Gastrocnemius medialis (tissue), 4 donors: ENCODE measurements around the gene PDZK1IP1. TPM values are rescaled to one million over a fixed set of nuclear protein-coding genes. Genes with fewer than 3 reads are reported as not detected.

ENCODE experiments used
- ATAC-seq, 2 donors: fragments of 150-250 bp; one replicate each; pipeline ENCODE4 v1.9.1; 2016
- DNase-seq, 2 donors: peaks; one replicate each; pipeline ENCODE4 v3.0.0-alpha.2; 2019
- H3K27ac ChIP-seq, 4 donors: fragments of 200-600 bp; sonication (generic); 1 replicate in 1 of 4; 2 replicates in 3 of 4; pipeline ENCODE4 v1.5.1; 2016 to 2018; ENCODE audit warnings: mild to moderate bottlenecking in 2 of 4, moderate library complexity in 1 of 4
- H3K27me3 ChIP-seq, 3 donors: fragments of 200-600 bp; sonication (generic) in 2 of 3; 1 replicate in 1 of 3; 2 replicates in 2 of 3; pipeline versions ENCODE4 v1.5.1 to v1.6.0; 2016 to 2019; ENCODE audit warnings: mild to moderate bottlenecking in 1 of 3, moderate library complexity in 1 of 3
- H3K36me3 ChIP-seq, 2 donors: fragments of 200-600 bp; sonication (generic) in 1 of 2; one replicate each; pipeline ENCODE4 v1.5.1; 2017 to 2018
- H3K4me1 ChIP-seq, 2 donors: fragments of 200-600 bp; sonication (generic) in 1 of 2; one replicate each; pipeline ENCODE4 v1.5.1; 2016 to 2017; ENCODE audit warnings: mild to moderate bottlenecking in 2 of 2
- H3K4me3 ChIP-seq, 4 donors: fragments of 200-600 bp; sonication (generic) in 3 of 4; 1 replicate in 1 of 4; 2 replicates in 3 of 4; pipeline ENCODE4 v1.5.1; 2016 to 2019; ENCODE audit warnings: mild to moderate bottlenecking in 2 of 4
- H3K9me3 ChIP-seq, 3 donors: fragments of 200-600 bp; sonication (generic) in 2 of 3; 1 replicate in 1 of 3; 2 replicates in 2 of 3; pipeline ENCODE4 v1.5.1; 2016 to 2019
- POLR2A ChIP-seq, 2 donors: fragments of 450-650 bp; IDR thresholded peaks; one replicate each; pipeline ENCODE4 v1.6.1; 2017; ENCODE audit warnings: antibody characterized with exemption in 2 of 2, mild to moderate bottlenecking in 2 of 2, moderate library complexity in 2 of 2
- in situ Hi-C, 4 donors: fragments of 200-750 bp; cut with MboI; loops; one replicate each; pipeline versions ENCODE4 v1.15.0 to v1.8.0; 2017; ENCODE audit warnings: low sequenced_read_pairs in 4 of 4
- intact Hi-C: fragments of 100-400 bp; cut with DNase I; formaldehyde crosslinking; loops from one replicate; pipeline ENCODE4 v1.15.1; 2023; ENCODE audit warnings: low total_unique reads
- total RNA-seq, 4 donors: library from RNA; depleted of rRNA; stranded (reverse); fragments of >200 nt; gene quantifications; one replicate each; pipeline versions ENCODE4 v1.1.0 to v1.2.3, GENCODE V29; 2016
- TF ChIP-seq, protein P1 (sequence below), 5 experiments: fragments of 450-650 bp in 3 of 5; fragments of 200-600 bp in 2 of 5; sonication (generic) in 2 of 5; IDR thresholded peaks in 4 of 5; conservative IDR thresholded peaks in 1 of 5; 1 replicate in 4 of 5; 2 replicates in 1 of 5; pipeline ENCODE4 v1.5.1; 2016 to 2019; ENCODE audit warnings: antibody characterized with exemption in 5 of 5, mild to moderate bottlenecking in 3 of 5, moderate library complexity in 3 of 5

Gene PDZK1IP1
- total RNA-seq, 4 donors from 2014 or later = 1.8 to 10.9 (median 3.9) TPM; not detected in 1

DNA sequence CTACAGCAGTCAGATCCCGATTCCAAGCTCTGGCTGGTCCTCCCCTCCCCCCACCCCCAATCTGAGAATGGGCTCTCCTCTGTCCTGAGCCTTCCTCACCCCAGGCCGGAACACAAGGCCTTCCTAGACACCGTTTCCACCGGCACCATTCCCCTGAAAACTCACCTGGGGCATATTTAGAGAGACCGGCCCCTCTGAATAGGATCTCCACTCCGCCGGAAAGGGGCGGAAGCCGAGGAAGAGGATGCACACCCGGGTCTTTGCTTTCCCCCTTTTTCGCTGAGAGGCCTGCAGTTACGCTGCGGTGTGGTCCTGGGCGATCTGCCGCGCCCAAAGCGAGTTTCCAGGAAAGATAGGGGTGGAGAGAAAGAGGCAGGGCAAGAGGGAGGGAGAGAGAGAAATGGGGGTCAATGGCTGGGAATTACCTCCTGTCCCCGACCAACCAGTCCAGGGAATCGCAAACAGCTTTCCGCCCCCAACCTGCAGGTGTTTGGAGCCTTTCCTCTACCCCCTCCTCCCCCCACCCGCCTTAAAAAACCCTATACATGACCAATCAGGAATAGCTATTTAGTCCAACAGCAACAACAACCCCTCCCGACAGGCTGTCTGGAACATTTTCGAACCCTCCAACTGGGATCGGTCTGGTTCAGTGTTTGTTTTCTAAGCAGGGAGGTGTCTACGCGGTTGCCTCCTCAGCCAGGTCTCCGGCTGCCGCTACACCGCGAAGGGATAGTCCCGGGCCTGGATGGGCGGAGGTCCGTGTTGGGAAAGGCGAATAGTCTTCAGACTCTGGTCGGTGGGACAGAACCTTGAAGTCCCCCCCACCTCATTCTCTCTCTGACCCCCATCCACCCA lies 39.4 kb upstream of the PDZK1IP1 start:
- in situ Hi-C loops = no loop called here
- H3K4me1 ChIP-seq = peaks cover 2 to 27% of the 10 kb centered on the region in 2 donors
- peak overlapping the region; percentile 60 to 77 (median 72) for H3K27ac ChIP-seq
- H3K4me3 ChIP-seq = peak overlapping the region; percentile 46 to 61 (median 54)
- intact Hi-C loops = no loop called here
- ATAC-seq (no peak), DNase-seq (no peak)
- H3K36me3 ChIP-seq = no peaks in the 10 kb centered on the region
- peak; percentile 2 to 12 for TF ChIP-seq POLR2A (IDR thresholded peaks at IDR 0.05)
- TF ChIP-seq, protein P1, sequence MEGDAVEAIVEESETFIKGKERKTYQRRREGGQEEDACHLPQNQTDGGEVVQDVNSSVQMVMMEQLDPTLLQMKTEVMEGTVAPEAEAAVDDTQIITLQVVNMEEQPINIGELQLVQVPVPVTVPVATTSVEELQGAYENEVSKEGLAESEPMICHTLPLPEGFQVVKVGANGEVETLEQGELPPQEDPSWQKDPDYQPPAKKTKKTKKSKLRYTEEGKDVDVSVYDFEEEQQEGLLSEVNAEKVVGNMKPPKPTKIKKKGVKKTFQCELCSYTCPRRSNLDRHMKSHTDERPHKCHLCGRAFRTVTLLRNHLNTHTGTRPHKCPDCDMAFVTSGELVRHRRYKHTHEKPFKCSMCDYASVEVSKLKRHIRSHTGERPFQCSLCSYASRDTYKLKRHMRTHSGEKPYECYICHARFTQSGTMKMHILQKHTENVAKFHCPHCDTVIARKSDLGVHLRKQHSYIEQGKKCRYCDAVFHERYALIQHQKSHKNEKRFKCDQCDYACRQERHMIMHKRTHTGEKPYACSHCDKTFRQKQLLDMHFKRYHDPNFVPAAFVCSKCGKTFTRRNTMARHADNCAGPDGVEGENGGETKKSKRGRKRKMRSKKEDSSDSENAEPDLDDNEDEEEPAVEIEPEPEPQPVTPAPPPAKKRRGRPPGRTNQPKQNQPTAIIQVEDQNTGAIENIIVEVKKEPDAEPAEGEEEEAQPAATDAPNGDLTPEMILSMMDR (IDR thresholded peaks at IDR 0.05 in 4 of 5, conservative IDR thresholded peaks at IDR 0.05 in 1 of 5) = no peak
- peaks cover 87 to 94% (median 89%) of the 10 kb centered on the region in 3 donors for H3K27me3 ChIP-seq
- H3K9me3 ChIP-seq = no peaks in the 10 kb centered on the region

DNA sequence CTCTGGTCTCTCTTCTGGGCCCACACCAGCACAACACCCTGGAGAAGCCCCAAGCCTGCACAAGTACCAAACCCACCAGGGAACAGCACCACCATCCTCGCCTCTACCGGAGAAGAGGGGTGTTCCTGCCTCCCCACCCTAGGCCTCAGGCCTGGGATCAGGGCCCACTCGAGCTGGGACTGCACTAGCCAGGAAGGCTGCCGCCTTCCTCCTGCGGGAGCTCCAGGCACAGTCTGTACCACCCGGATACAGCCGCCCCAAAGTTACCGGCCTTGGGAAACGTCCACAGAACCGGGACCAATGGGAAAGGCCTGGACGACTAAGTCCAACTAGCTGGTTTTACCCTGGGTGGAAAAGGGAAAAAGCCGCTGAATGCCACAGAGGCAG lies 38.8 kb upstream of the PDZK1IP1 start:
- intact Hi-C loops (no loop called here), in situ Hi-C loops (no loop called here)
- Histone ChIP-seq H3K36me3 (no peaks in the 10 kb centered on the region), H3K9me3 (no peaks in the 10 kb centered on the region), H3K4me1 (peaks cover 2 to 27% of the 10 kb centered on the region in 2 donors), H3K4me3 (peak overlapping the region; percentile 19 to 61 (median 54)), H3K27me3 (peaks cover 90 to 96% (median 96%) of the 10 kb centered on the region in 3 donors), H3K27ac (peak overlapping the region; percentile 60 to 77 (median 72))
- TF ChIP-seq, protein P1 (IDR thresholded peaks at IDR 0.05 in 4 of 5, conservative IDR thresholded peaks at IDR 0.05 in 1 of 5) = no peak
- TF ChIP-seq POLR2A (IDR thresholded peaks at IDR 0.05) = peak; percentile 41 to 67
- ATAC-seq (peak; percentile 38 to 41), DNase-seq (no peak)

DNA sequence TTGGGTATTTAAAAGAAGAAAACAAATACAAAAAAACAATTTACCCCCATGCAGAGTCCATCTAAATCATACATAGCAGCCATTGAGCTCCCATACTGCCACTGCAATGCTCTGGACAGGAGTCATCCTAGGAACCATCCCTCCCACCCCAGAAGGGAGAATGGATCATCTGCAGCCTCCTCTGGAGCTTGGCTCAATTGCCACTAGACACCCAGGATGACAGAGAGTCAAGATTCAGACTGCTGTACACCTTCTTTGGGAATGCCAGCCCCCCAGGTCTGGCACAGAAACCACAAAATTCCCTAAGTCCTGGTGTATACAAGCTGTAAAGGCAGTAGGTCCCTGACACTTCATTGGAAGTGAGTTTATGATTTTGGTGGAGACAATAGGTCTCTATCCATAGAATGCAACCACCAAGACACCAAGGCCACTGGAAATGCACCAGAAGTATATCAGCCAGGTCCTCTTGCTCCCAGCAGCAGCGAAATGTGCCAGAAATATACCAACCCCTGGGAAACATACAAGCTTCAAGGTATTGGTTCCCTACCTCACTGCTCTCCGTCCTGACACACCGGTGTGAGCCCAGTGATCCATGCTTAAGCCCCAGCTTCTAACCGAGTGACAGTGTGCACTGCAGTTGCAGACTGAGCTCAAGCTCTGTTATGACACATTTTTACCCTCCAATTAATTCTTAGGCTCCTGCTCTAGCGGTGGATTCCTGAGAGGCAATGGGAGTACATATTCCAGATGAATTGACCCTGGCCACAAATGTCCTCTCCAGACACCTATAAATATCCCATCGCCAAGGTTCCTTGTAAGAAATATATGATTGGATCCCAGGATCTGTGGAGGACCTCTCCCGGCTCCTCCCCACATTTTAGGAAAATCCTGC lies 37.8 kb upstream of the PDZK1IP1 start:
- Histone ChIP-seq H3K27ac (peak overlapping the region in 2 of 4 donors; percentile 75 to 77), H3K27me3 (peaks cover 91 to 99% (median 94%) of the 10 kb centered on the region in 3 donors), H3K36me3 (no peaks in the 10 kb centered on the region), H3K4me1 (peaks cover 2 to 27% of the 10 kb centered on the region in 2 donors), H3K4me3 (no peak overlapping the region), H3K9me3 (no peaks in the 10 kb centered on the region)
- ATAC-seq (no peak), DNase-seq (no peak)
- intact Hi-C loops (no loop called here), in situ Hi-C loops (no loop called here)
- TF ChIP-seq, protein P1 (IDR thresholded peaks at IDR 0.05 in 4 of 5, conservative IDR thresholded peaks at IDR 0.05 in 1 of 5) = no peak
- TF ChIP-seq POLR2A (IDR thresholded peaks at IDR 0.05) = no peak

DNA sequence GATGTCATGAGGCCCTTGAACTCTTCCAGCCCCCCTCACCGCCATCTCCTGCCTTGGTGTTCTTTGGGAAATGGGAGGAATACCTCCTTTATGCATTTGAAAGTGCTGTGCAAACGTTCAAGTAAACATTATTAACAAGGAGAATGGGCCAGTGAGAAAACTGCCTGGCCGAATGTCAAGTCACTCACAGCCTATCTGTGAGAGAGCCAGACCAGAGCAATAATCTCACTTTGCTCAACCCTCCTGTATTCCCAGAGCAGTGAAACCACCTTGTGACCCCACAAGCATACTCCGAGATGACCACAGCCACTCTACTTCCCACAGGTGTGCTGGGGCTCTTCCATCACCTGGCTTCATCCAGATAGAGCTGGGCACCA lies 37.0 kb upstream of the PDZK1IP1 start:
- no peaks in the 10 kb centered on the region for H3K36me3 ChIP-seq
- peaks cover 2 to 27% of the 10 kb centered on the region in 2 donors for H3K4me1 ChIP-seq
- H3K9me3 ChIP-seq = no peaks in the 10 kb centered on the region
- no peak overlapping the region for H3K4me3 ChIP-seq
- ATAC-seq = no peak
- H3K27ac ChIP-seq = peak overlapping the region in 1 of 4 donors; percentile 32
- no peak for TF ChIP-seq POLR2A (IDR thresholded peaks at IDR 0.05)
- TF ChIP-seq, protein P1 (IDR thresholded peaks at IDR 0.05 in 4 of 5, conservative IDR thresholded peaks at IDR 0.05 in 1 of 5) = no peak
- no peak for DNase-seq
- peaks cover 86 to 92% (median 91%) of the 10 kb centered on the region in 3 donors for H3K27me3 ChIP-seq
- in situ Hi-C loops (no loop called here), intact Hi-C loops (no loop called here)
